ENCODE results near the gene LIN37.

DNA sequence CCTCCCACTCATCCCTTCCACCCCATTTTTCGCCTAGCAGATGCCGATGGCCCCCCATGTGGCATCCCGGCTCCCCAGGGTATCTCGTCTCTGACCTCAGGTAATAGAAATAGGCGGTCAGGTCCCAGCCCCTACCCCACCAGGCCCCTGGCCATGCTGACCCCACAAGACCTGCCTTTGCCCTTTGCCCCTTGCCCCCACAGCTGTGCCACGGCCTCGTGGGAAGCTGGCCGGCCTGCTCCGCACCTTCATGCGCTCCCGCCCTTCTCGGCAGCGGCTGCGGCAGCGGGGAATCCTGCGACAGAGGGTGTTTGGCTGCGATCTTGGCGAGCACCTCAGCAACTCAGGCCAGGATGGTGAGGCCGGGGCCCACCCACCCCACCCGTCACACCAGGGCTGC lies 32.3 kb downstream of the LIN37 start:
- TF ChIP-seq, protein P1, sequence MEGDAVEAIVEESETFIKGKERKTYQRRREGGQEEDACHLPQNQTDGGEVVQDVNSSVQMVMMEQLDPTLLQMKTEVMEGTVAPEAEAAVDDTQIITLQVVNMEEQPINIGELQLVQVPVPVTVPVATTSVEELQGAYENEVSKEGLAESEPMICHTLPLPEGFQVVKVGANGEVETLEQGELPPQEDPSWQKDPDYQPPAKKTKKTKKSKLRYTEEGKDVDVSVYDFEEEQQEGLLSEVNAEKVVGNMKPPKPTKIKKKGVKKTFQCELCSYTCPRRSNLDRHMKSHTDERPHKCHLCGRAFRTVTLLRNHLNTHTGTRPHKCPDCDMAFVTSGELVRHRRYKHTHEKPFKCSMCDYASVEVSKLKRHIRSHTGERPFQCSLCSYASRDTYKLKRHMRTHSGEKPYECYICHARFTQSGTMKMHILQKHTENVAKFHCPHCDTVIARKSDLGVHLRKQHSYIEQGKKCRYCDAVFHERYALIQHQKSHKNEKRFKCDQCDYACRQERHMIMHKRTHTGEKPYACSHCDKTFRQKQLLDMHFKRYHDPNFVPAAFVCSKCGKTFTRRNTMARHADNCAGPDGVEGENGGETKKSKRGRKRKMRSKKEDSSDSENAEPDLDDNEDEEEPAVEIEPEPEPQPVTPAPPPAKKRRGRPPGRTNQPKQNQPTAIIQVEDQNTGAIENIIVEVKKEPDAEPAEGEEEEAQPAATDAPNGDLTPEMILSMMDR (IDR thresholded peaks at IDR 0.05 in 2 of 3, conservative IDR thresholded peaks at IDR 0.05 in 1 of 3; ENCODE audit: insufficient read depth in 2 of 3, low read depth in 1 of 3, low read length in 3 of 3) = no peak
- TF ChIP-seq CHD2 (IDR thresholded peaks at IDR 0.05; ENCODE audit: low read depth, low read length) (no peak), BRCA1 (IDR thresholded peaks at IDR 0.05) (no peak), BRCA1 (CRISPR knock-in tag; IDR thresholded peaks at IDR 0.05) (no peak), ZNF561 (CRISPR knock-in tag; conservative IDR thresholded peaks at IDR 0.05) (no peak), FOXK2 (conservative IDR thresholded peaks at IDR 0.05 in 1 of 2, IDR thresholded peaks at IDR 0.05 in 1 of 2; ENCODE audit: low read depth in 2 of 2) (no peak), JUNB (CRISPR knock-in tag; conservative IDR thresholded peaks at IDR 0.05) (no peak), ZNF311 (CRISPR knock-in tag; IDR thresholded peaks at IDR 0.05) (no peak), TRIM28 (IDR thresholded peaks at IDR 0.05) (no peak), EZH2 (IDR thresholded peaks at IDR 0.05; ENCODE audit: borderline replicate concordance, low read depth, low read length) (no peak)
- TF ChIP-seq, protein P2, sequence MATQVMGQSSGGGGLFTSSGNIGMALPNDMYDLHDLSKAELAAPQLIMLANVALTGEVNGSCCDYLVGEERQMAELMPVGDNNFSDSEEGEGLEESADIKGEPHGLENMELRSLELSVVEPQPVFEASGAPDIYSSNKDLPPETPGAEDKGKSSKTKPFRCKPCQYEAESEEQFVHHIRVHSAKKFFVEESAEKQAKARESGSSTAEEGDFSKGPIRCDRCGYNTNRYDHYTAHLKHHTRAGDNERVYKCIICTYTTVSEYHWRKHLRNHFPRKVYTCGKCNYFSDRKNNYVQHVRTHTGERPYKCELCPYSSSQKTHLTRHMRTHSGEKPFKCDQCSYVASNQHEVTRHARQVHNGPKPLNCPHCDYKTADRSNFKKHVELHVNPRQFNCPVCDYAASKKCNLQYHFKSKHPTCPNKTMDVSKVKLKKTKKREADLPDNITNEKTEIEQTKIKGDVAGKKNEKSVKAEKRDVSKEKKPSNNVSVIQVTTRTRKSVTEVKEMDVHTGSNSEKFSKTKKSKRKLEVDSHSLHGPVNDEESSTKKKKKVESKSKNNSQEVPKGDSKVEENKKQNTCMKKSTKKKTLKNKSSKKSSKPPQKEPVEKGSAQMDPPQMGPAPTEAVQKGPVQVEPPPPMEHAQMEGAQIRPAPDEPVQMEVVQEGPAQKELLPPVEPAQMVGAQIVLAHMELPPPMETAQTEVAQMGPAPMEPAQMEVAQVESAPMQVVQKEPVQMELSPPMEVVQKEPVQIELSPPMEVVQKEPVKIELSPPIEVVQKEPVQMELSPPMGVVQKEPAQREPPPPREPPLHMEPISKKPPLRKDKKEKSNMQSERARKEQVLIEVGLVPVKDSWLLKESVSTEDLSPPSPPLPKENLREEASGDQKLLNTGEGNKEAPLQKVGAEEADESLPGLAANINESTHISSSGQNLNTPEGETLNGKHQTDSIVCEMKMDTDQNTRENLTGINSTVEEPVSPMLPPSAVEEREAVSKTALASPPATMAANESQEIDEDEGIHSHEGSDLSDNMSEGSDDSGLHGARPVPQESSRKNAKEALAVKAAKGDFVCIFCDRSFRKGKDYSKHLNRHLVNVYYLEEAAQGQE (IDR thresholded peaks at IDR 0.05; ENCODE audit: borderline replicate concordance) = no peak
- TF ChIP-seq, protein P2 (CRISPR knock-in tag; IDR thresholded peaks at IDR 0.05; ENCODE audit: low read depth) = no peak
- TF ChIP-seq, protein P3, sequence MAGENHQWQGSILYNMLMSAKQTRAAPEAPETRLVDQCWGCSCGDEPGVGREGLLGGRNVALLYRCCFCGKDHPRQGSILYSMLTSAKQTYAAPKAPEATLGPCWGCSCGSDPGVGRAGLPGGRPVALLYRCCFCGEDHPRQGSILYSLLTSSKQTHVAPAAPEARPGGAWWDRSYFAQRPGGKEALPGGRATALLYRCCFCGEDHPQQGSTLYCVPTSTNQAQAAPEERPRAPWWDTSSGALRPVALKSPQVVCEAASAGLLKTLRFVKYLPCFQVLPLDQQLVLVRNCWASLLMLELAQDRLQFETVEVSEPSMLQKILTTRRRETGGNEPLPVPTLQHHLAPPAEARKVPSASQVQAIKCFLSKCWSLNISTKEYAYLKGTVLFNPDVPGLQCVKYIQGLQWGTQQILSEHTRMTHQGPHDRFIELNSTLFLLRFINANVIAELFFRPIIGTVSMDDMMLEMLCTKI (IDR thresholded peaks at IDR 0.05; ENCODE audit: partially characterized antibody) = no peak

All from K562 (cell line).